HT1080 (cell line): ENCODE results near the gene CASTOR2. TPM values are rescaled to one million over a fixed set of nuclear protein-coding genes. Genes with fewer than 3 reads are reported as not detected.
"Not testable (repeated sequence)": the region's sequence is repeated elsewhere in the genome, so short reads cannot be mapped to it uniquely, and the experiment has no call there.

Experiments used
- DNase-seq: peaks from one replicate; pipeline ENCODE4 v3.0.0-alpha.2; 2015; ENCODE audit warnings: low read depth
- total RNA-seq: library from RNA; depleted of rRNA; stranded (reverse); fragments of >200 nt; shearing (Covaris generic); gene quantifications from 2 replicates; pipeline ENCODE4 v1.2.3, GENCODE V29; 2014

The CASTOR2 gene
- total RNA-seq, 1 experiment from 2014 or later, result 2.0 TPM

DNA sequence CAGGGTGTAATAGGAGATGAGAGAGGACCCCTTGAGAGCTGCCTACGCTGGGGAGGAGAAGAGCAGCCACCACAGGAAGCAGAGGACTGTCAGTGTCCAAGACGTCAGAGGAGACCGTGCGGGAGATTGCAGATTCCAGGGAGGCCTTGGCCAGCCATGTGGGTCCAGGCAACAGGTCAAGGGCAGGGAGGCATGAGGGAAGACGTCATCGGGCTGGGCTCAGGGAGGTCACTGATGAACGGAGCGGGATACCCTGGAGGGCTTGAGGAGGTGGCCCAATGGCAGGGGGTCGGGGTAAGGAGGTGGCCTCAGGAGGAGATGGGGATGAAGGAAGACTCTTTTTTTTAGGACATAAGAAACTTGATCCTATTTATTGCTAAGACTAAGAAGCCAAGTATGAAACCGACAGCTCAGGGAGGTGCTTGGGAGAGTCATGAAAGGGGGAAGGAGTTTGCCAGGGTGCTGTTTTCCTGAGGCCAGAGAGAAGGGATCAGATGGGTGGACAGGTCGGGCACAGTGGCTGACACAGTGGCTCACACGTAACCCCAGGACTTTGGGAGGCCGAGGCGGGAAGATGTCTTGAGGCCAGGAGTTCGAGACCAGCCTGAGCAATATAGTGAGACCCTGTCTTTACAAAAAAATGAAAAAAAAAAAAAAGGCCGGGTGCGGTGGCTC, 30.5 kb downstream of the CASTOR2 start:
- not testable (repeated sequence) for DNase-seq

GRCh38 chr7:74996361-74996760, 31.9 kb downstream of the CASTOR2 start:
- DNase-seq, result not testable (repeated sequence)

GRCh38 chr7:74997811-74998210, 33.3 kb downstream of the CASTOR2 start:
- DNase-seq, result not testable (repeated sequence)

DNA sequence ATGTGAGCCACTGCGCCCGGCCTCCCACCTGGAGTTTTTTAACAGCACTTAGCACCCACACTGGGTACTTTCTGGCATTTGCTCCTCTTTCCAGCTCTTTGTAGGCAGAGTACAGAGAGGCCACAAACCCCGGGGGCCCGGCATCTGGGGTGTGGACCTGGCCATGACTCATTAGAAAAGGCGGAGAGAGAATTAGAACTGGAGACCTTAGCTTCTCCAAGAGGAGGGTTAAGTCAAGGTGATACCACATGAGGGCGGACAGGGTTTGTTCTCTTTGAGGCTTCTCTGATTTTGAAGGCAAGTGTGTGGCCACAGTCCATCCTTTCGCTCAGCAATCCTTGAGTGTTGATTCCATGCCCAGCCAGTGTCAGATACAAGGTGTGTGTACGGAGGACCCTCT, 36.9 kb downstream of the CASTOR2 start:
- not testable (repeated sequence) for DNase-seq

GRCh38 chr7:75010036-75010435, 45.5 kb downstream of the CASTOR2 start:
- no peak for DNase-seq

- DNase-seq, result no peak
These were observed 53.3 kb downstream of the CASTOR2 start for GRCh38 chr7:75017832-75018231.

GRCh38 chr7:75018570-75019364, 54.3 kb downstream of the CASTOR2 start:
- DNase-seq, result no peak

DNA sequence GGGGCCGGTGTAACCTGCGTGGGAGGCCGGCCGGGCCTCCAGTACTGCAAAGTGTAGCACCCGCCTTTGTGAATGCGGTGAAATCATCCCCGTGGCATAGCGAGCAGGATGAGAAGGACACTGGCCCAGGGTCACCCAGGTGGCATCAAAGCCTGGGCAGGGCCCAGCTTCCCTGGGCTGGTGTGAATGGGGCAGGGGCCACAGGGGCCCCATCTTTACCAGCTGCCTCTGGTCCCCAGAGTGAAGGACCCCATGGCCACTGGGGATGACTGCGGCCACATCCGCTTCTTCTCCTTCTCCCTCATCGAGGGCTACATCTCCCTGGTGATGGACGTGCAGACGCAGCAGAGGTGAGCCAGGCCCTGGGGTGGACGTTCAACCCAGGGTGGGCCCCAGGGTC, 55.3 kb downstream of the CASTOR2 start:
- no peak for DNase-seq

GRCh38 chr7:75024922-75025321, 60.4 kb downstream of the CASTOR2 start:
- no peak for DNase-seq

DNA sequence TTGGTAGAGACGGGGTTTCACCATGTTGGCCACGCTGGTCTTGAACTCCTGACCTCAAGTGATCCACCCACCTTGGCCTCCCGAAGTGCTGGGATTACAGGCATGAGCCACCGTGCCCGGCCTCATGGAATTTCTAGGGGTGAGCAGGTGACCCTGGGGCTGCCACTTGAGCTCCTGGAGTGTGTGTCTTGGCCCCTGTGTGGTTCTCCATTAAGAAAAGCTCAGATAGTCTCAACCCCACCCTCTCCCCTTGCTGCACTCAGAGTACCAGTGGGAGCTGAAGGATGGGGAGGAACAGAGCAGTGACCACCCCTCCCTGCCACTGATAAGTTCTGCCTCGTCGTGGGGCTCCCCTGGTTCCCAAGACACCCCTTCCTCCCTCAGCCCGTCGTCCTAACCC, 63.8 kb downstream of the CASTOR2 start:
- no peak for DNase-seq

DNA sequence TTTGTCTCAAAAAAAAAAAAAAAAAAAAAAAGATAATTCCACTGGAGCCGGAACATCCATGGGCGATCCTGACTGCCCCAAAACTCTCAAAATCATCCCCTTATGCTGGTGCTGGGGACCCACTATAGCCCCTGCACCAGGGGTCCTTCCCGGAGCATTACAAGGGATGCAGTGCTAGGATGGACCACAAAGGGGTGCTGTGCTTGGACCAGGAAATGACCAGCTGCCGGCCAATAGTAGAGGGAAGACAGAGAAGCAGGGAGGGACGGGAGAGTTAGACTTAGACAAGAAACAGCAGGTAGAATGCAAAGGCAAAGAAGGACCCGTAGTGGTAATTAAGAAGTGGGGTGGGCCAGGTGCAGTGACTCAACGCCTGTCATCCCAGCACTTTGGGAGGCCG, 68.6 kb downstream of the CASTOR2 start:
- DNase-seq, result no peak

GRCh38 chr7:75033826-75034225, 69.3 kb downstream of the CASTOR2 start:
- DNase-seq, result no peak

GRCh38 chr7:75038508-75038907, 74.0 kb downstream of the CASTOR2 start:
- DNase-seq, result no peak

GRCh38 chr7:75039166-75039565, 74.7 kb downstream of the CASTOR2 start:
- peak; percentile 46 for DNase-seq

DNA sequence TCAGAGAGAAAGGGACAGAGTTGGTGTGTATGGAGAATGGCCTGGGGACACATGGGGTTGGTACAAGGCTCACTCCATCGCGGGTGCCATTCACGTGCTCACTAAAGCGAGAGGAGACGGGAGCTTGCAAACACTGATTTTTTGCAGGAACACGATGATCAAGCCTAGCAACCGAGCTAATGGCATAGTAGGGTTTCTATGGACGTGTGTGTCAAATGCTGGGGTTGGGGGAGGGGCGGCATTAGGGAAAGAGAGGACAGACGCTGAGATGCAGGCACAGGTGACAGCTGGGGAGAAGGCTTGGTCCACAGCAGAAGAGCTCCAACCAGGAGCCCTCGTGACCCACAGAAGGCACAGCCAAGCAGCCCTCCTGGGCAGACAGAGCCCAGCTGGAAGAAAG, 75.2 kb downstream of the CASTOR2 start:
- no peak for DNase-seq

DNA sequence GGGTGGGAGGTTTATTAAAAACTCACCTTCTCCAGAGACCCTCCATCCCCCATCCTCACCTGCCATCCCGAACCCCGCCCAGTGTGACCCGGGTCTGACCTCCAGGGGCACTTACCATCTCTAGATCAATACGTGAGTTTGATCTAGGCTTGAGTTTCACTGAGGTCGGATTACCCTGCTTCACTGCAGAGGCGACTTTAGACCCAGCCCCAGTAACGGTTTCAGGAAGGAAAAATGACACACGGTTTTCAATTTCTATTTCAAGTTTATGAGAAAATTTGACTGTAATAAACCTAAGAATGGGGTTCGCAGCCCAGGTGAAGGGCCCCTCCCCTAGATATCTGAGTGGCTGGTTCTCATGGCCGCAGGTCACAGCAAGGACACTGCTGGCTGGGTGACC, 76.0 kb downstream of the CASTOR2 start:
- DNase-seq, result no peak

- no peak for DNase-seq
These were observed 77.8 kb downstream of the CASTOR2 start for GRCh38 chr7:75042286-75042685.

DNA sequence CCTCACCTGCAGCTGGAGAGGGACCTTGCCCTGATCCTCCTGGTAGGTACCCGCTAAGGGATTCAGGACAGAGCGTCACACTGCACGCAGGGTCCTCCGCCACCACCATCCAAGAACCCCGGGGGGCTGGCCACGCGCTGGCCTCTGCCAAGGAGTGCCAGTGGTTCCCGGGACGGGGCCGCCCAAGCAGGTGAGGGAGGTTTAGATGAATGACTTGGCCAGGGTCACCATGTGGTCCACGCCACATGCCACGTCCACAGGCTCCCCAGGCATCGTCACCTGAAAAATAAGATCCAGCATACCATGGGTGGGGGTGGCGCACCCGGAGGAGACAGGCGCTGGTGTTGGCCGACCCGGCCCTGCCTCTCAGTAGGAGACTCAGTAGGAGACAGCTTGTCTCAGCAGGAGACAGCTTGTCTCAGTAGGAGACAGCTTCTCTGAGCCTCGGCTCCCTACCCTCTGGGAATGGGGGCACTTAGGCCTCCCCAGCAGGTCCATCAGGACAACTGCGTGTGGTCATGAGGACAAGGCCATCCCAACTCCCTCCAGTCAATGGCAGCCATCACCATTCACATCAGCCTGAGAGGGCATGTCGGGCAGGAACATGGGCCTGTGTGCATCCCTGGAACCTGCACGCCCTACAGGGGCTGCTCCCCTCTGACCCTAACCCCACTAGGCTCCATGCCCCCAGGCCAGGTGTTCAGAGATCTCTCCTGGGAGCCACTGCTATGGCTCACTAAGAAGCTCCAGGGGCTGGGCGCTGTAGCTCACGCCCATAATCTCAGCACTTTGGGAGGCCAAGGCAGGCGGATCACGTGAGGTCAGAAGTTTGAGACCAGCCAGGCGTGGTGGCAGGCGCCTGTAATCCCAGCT, 78.6 kb downstream of the CASTOR2 start:
- no peak for DNase-seq

GRCh38 chr7:75045881-75046280, 81.4 kb downstream of the CASTOR2 start:
- DNase-seq, result no peak

GRCh38 chr7:75048435-75049379, 84.2 kb downstream of the CASTOR2 start:
- DNase-seq, result no peak

DNA sequence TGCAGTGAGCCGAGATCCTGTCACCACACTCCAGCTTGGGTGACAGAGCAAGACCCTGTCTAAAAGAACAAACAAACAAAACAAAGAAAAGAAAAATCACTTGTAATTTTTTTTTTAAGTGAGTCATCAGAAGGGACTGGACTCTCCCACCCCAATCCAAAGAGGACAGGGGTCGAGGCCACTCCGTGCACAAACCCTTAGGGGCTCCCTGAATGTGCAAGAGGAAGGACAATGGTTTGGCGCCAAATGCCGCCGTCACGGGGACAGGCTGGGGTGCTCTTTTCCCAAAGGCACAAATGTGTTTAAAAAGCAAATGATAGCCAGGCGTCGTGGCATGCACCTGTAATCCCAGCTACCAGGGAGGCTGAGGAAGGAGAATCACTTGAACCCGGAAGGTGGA, 85.3 kb downstream of the CASTOR2 start:
- DNase-seq, result no peak
